HepG2 (cell line): ENCODE data around the gene FGFR4. TPM values are rescaled to one million over a fixed set of nuclear protein-coding genes. Genes with fewer than 3 reads are reported as not detected.
A peak's percentile ranks its signal among the peaks of the same experiment; 100 is the strongest.

Experiments
- ATM ChIP-seq: fragments of 450-650 bp; IDR thresholded peaks from 2 replicates; pipeline ENCODE4 v1.7.1; 2017; ENCODE audit warnings: mild to moderate bottlenecking, borderline replicate concordance
- CHCHD3 ChIP-seq: sonication (generic); formaldehyde crosslinking; IDR thresholded peaks from 2 replicates; pipeline ENCODE4 v1.8.0; 2022; ENCODE audit warnings: mild to moderate bottlenecking, missing genetic modification reagents, moderate library complexity
- CREB1 ChIP-seq, 2 experiments: fragments of 450-650 bp in 1 of 2; IDR thresholded peaks; 2 replicates each; pipeline ENCODE4 v1.6.1; 2016 to 2017; ENCODE audit warnings: control low read depth in 1 of 2, mild to moderate bottlenecking in 1 of 2, missing compliant biosample characterization in 1 of 2, missing genetic modification characterization in 1 of 2
- HMGA1 ChIP-seq: sonication (generic); formaldehyde crosslinking; conservative IDR thresholded peaks from 2 replicates; pipeline ENCODE4 v1.4.0; 2020; ENCODE audit warnings: missing genetic modification reagents
- IRX3 ChIP-seq: sonication (generic); formaldehyde crosslinking; IDR thresholded peaks from 2 replicates; pipeline ENCODE4 v1.8.1; 2023; ENCODE audit warnings: mild to moderate bottlenecking, low read depth, missing genetic modification reagents, borderline replicate concordance
- KDM5B ChIP-seq: sonication (generic); formaldehyde crosslinking; IDR thresholded peaks from 2 replicates; pipeline ENCODE4 v1.4.0; 2020; ENCODE audit warnings: missing genetic modification reagents, mild to moderate bottlenecking, borderline replicate concordance
- KDM6A ChIP-seq: IDR thresholded peaks from 2 replicates; pipeline ENCODE4 v1.6.1; 2016; ENCODE audit warnings: low read depth
- MAFG ChIP-seq: sonication (generic); formaldehyde crosslinking; IDR thresholded peaks from 2 replicates; pipeline ENCODE4 v1.5.1; 2020; ENCODE audit warnings: mild to moderate bottlenecking, missing genetic modification reagents
- SMYD3 ChIP-seq: sonication (generic); formaldehyde crosslinking; IDR thresholded peaks from 2 replicates; pipeline ENCODE4 v1.8.1; 2023; ENCODE audit warnings: mild to moderate bottlenecking, missing genetic modification reagents
- SUZ12 ChIP-seq: fragments of 150-350 bp; IDR thresholded peaks from 2 replicates; pipeline ENCODE4 v1.6.1; 2014; ENCODE audit warnings: low read depth, low read length
- TMF1 ChIP-seq: sonication (generic); formaldehyde crosslinking; IDR thresholded peaks from 2 replicates; pipeline ENCODE4 v1.8.1; 2022; ENCODE audit warnings: low read depth, missing genetic modification reagents
- WIZ ChIP-seq: sonication (generic); formaldehyde crosslinking; IDR thresholded peaks from 2 replicates; pipeline ENCODE4 v1.5.1; 2020; ENCODE audit warnings: mild to moderate bottlenecking, missing genetic modification reagents
- YEATS4 ChIP-seq: sonication (generic); formaldehyde crosslinking; IDR thresholded peaks from 2 replicates; pipeline ENCODE4 v1.4.0; 2020; ENCODE audit warnings: missing genetic modification reagents, borderline replicate concordance
- ZMAT3 ChIP-seq: sonication (generic); formaldehyde crosslinking; conservative IDR thresholded peaks from 2 replicates; pipeline ENCODE4 v1.7.0; 2021; ENCODE audit warnings: missing genetic modification reagents
- ZNF572 ChIP-seq: sonication (generic); formaldehyde crosslinking; IDR thresholded peaks from 2 replicates; pipeline ENCODE4 v1.5.1; 2020; ENCODE audit warnings: mild to moderate bottlenecking, missing genetic modification reagents
- ZNF614 ChIP-seq: IDR thresholded peaks from 2 replicates; pipeline ENCODE4 v1.6.1; 2018; ENCODE audit warnings: missing biosample characterization, missing genetic modification reagents, inconsistent platforms, borderline replicate concordance
- ZSCAN31 ChIP-seq: sonication (generic); formaldehyde crosslinking; IDR thresholded peaks from 2 replicates; pipeline ENCODE4 v1.5.0; 2020; ENCODE audit warnings: low read depth, mild to moderate bottlenecking, missing genetic modification reagents
- polyA plus RNA-seq, 8 experiments: library from polyadenylated mRNA; depleted of rRNA in 3 of 8; stranded (reverse) in 7 of 8; unstranded in 1 of 8; fragments of >200 nt; fragmentation: Illumina TruSeq in 4 of 8; extraction: Trizol in 4 of 8; gene quantifications; 2 replicates each; pipeline versions ENCODE4 v1.2.1 to v1.2.3, GENCODE V29; 2011 to 2016; ENCODE audit warnings: low read depth in 4 of 8, missing spikeins in 1 of 8, mixed read lengths in 1 of 8; ENCODE audit not compliant: insufficient read depth in 1 of 8
- total RNA-seq, 5 experiments: library from RNA; depleted of rRNA; stranded (reverse); fragments of >200 nt; fragmentation: Illumina TruSeq; extraction: Trizol; gene quantifications; 2 replicates each; pipeline ENCODE4 v1.2.3, GENCODE V29; 2016; ENCODE audit warnings: low read depth in 1 of 5
- TF ChIP-seq, protein P1 (sequence below): sonication (generic); formaldehyde crosslinking; IDR thresholded peaks from 2 replicates; pipeline ENCODE4 v1.4.0; 2020; ENCODE audit warnings: missing genetic modification reagents; ENCODE audit errors: not compliant biosample characterization
- TF ChIP-seq, protein P2 (sequence below), 2 experiments: sonication (generic) in 1 of 2; formaldehyde crosslinking in 1 of 2; IDR thresholded peaks; 2 replicates each; pipeline versions ENCODE4 v1.6.1 to v1.9.0; 2014 to 2022; ENCODE audit warnings: antibody characterized with exemption in 1 of 2, borderline replicate concordance in 1 of 2, inconsistent platforms in 1 of 2, low read depth in 1 of 2, missing genetic modification reagents in 1 of 2
- TF ChIP-seq, protein P3 (sequence below): sonication (generic); formaldehyde crosslinking; IDR thresholded peaks from 2 replicates; pipeline ENCODE4 v1.4.0; 2020; ENCODE audit warnings: mild to moderate bottlenecking, low read depth, missing genetic modification reagents
- TF ChIP-seq, protein P4 (sequence below): sonication (generic); IDR thresholded peaks from 2 replicates; pipeline ENCODE4 v1.6.1; 2016; ENCODE audit warnings: low read depth, borderline replicate concordance

Gene FGFR4
- total and polyA plus RNA-seq, 2 of the 13 experiments (the other 11 are each of a cell fraction or from before 2014, with no cell fraction given) = 129 to 219 TPM

DNA sequence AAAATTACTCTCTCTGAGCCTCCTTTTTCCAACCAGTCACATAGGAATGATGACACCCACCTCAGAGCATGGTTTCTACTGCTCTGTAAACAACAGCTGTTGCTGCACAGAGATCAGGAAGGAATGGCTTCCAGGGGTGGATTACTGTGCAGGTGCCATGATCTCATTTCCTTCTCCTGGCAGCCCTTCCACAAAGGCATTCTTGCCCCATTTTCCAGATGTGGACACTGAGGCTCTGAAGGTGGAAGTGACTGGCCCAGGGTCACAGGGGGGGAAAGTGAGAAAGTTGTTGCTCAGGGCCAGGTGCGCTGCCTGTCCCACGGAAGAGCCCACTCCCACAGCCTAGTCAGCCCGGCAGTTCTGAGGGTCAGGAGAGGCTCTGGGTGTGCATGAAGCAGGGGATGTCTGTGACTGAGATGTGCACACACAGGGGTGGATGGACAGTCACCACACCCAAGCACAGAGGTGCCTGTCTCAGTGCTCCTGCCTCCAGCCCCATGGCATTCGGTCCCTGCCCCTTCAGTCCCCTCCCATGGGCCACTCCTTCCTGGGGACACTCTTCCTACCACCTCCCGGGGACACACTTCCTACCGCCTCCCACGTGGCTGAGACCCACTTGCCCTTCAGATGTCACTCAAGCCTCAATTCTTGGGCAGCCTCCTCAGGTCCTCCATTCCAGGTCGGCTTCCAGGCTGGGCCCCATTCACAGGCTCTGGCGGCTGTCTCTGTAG is 17.0 kb downstream of the FGFR4 start (continued):
- TF ChIP-seq, protein P1, sequence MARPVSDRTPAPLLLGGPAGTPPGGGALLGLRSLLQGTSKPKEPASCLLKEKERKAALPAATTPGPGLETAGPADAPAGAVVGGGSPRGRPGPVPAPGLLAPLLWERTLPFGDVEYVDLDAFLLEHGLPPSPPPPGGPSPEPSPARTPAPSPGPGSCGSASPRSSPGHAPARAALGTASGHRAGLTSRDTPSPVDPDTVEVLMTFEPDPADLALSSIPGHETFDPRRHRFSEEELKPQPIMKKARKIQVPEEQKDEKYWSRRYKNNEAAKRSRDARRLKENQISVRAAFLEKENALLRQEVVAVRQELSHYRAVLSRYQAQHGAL (CRISPR knock-in tag) = no peak
- TF ChIP-seq YEATS4 (CRISPR knock-in tag) = no peak
- no peak for TF ChIP-seq TMF1 (CRISPR knock-in tag)
- no peak for TF ChIP-seq MAFG (CRISPR knock-in tag)
- TF ChIP-seq KDM6A = no peak
- TF ChIP-seq WIZ (CRISPR knock-in tag) = no peak
- TF ChIP-seq KDM5B (CRISPR knock-in tag) = no peak
- TF ChIP-seq ZSCAN31 (CRISPR knock-in tag) = no peak
- TF ChIP-seq, protein P2, sequence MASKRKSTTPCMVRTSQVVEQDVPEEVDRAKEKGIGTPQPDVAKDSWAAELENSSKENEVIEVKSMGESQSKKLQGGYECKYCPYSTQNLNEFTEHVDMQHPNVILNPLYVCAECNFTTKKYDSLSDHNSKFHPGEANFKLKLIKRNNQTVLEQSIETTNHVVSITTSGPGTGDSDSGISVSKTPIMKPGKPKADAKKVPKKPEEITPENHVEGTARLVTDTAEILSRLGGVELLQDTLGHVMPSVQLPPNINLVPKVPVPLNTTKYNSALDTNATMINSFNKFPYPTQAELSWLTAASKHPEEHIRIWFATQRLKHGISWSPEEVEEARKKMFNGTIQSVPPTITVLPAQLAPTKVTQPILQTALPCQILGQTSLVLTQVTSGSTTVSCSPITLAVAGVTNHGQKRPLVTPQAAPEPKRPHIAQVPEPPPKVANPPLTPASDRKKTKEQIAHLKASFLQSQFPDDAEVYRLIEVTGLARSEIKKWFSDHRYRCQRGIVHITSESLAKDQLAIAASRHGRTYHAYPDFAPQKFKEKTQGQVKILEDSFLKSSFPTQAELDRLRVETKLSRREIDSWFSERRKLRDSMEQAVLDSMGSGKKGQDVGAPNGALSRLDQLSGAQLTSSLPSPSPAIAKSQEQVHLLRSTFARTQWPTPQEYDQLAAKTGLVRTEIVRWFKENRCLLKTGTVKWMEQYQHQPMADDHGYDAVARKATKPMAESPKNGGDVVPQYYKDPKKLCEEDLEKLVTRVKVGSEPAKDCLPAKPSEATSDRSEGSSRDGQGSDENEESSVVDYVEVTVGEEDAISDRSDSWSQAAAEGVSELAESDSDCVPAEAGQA (IDR thresholded peaks at IDR 0.05; ENCODE audit: low read depth) = 0 out of 2 replicates have a peak, but pooled peaks have one; percentile 29
- TF ChIP-seq, protein P2 (CRISPR knock-in tag; IDR thresholded peaks at IDR 0.05; ENCODE audit: borderline replicate concordance) = no peak
- 0 out of 2 replicates have a peak, but pooled peaks have one; percentile 16 for TF ChIP-seq CREB1 (IDR thresholded peaks at IDR 0.05)
- TF ChIP-seq CREB1 (CRISPR knock-in tag; IDR thresholded peaks at IDR 0.05) = no peak
- no peak for TF ChIP-seq ATM
- TF ChIP-seq, protein P3, sequence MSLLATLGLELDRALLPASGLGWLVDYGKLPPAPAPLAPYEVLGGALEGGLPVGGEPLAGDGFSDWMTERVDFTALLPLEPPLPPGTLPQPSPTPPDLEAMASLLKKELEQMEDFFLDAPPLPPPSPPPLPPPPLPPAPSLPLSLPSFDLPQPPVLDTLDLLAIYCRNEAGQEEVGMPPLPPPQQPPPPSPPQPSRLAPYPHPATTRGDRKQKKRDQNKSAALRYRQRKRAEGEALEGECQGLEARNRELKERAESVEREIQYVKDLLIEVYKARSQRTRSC (CRISPR knock-in tag) = no peak
- TF ChIP-seq, protein P4, sequence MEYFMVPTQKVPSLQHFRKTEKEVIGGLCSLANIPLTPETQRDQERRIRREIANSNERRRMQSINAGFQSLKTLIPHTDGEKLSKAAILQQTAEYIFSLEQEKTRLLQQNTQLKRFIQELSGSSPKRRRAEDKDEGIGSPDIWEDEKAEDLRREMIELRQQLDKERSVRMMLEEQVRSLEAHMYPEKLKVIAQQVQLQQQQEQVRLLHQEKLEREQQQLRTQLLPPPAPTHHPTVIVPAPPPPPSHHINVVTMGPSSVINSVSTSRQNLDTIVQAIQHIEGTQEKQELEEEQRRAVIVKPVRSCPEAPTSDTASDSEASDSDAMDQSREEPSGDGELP = peak; percentile 93
- no peak for TF ChIP-seq IRX3 (CRISPR knock-in tag)
- no peak for TF ChIP-seq HMGA1 (CRISPR knock-in tag)
- no peak for TF ChIP-seq ZNF572 (CRISPR knock-in tag)
- TF ChIP-seq ZMAT3 (CRISPR knock-in tag) = no peak
- TF ChIP-seq SMYD3 = no peak
- no peak for TF ChIP-seq CHCHD3
- no peak; the same call in 1 of the 2 replicates for TF ChIP-seq ZNF614
- TF ChIP-seq SUZ12 = no peak
